ENCODE measurements around the gene HYAL4. TPM values are rescaled to one million over a fixed set of nuclear protein-coding genes. Genes with fewer than 3 reads are reported as not detected.
"Not testable (repeated sequence)": the region's sequence is repeated elsewhere in the genome, so short reads cannot be mapped to it uniquely, and the experiment has no call there.

HYAL4 gene
- total RNA-seq, 6 experiments from 2014 or later: not detected

DNA sequence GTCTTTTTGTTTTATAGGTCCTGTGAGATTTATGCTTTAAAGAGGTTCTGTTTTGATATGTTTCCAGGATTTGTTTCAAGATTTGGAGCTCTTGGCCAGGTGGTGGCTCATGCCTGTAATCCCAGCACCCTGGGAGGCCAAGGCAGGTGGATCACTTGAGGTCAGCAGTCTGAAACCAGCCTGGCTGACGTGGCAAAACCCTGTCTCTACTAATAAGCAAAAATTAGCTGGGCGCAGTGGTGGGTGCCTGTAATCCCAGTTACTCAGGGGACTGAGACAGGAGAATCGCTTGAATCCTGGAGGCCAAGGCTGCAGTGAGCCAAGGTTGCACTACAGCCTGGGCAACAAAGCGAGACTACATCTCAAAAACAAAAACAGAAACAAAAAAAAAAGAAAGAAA, 8.3 kb upstream of the HYAL4 start:
- Histone ChIP-seq H3K4me1 (no peaks in the 10 kb centered on the region), H3K27me3 (no peaks in the 10 kb centered on the region), H3K36me3 (no peaks in the 10 kb centered on the region), H3K27ac (no peak overlapping the region), H3K9me3 (no peaks in the 10 kb centered on the region), H3K4me3 (no peak overlapping the region)
- TF ChIP-seq POLR2A (IDR thresholded peaks at IDR 0.05) (no peak), CTCF (IDR thresholded peaks at IDR 0.05) (no peak)
- intact Hi-C loops (cut with DNase I): no loop called here
- 79% methylated on average over 4 of the region's 4 CpGs for WGBS (ENCODE audit: insufficient coverage, low coverage, low lambda C conversion rate, missing lambda C conversion rate)
- ATAC-seq: no peak
- no peak for DNase-seq

GRCh38 chr7:123839106-123839505, 5.9 kb upstream of the HYAL4 start:
- H3K9me3 ChIP-seq; ATAC-seq; H3K27me3 ChIP-seq; H3K4me3 ChIP-seq; intact Hi-C loops (cut with DNase I); H3K36me3 ChIP-seq; H3K4me1 ChIP-seq; DNase-seq; H3K27ac ChIP-seq: not testable (repeated sequence)
- WGBS (ENCODE audit: insufficient coverage, low coverage, low lambda C conversion rate, missing lambda C conversion rate): 67% methylated on average over 1 of the region's 2 CpGs

GRCh38 chr7:123844142-123844541, 827 bp upstream of the HYAL4 start:
- intact Hi-C loops (cut with DNase I); H3K36me3 ChIP-seq; H3K4me3 ChIP-seq; H3K27me3 ChIP-seq; H3K4me1 ChIP-seq; H3K9me3 ChIP-seq: not testable (repeated sequence)
- peak; percentile 75 to 92 (median 86) for ATAC-seq
- DNase-seq: peak in 1 of 3 donors; percentile 27
- peak overlapping the region in 1 of 3 donors; percentile 21 for H3K27ac ChIP-seq
- WGBS (ENCODE audit: insufficient coverage, low coverage, low lambda C conversion rate, missing lambda C conversion rate): 24% methylated on average over 3 of the region's 7 CpGs

DNA sequence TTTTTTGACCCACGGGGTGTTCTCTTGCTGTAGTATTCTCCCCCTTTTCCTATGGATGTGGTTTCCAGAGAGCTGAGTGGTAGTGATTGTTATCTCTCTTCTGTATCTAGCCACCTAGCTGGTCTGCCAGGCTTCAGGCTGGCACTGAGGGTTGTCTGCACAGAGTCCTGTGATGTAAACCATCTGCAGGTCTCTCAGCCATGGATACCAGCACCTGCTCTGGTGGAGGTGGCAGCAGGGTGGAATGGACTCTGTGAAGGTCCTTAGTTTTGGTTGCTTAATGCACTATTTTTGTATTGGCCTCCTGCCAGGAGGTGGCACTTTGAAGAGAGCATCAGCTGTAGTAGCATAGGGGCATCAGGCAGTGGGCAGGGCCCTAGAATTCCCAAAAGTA, 851 bp downstream of the HYAL4 start:
- H3K36me3 ChIP-seq: no peaks in the 10 kb centered on the region
- WGBS (ENCODE audit: insufficient coverage, low coverage, low lambda C conversion rate, missing lambda C conversion rate): 56% methylated on average over 1 of the region's 1 CpG
- H3K4me1 ChIP-seq: peaks cover 0 to 8% (median 0%) of the 10 kb centered on the region in 4 donors
- no peak for DNase-seq
- no peaks in the 10 kb centered on the region for H3K27me3 ChIP-seq
- peak in 1 of 4 donors; percentile 7 for ATAC-seq
- intact Hi-C loops (cut with DNase I): no loop called here
- H3K9me3 ChIP-seq: no peaks in the 10 kb centered on the region
- H3K4me3 ChIP-seq: no peak overlapping the region
- H3K27ac ChIP-seq: no peak overlapping the region
- TF ChIP-seq CTCF (IDR thresholded peaks at IDR 0.05): no peak
- TF ChIP-seq POLR2A (IDR thresholded peaks at IDR 0.05): no peak

- no peak for DNase-seq
- H3K4me3 ChIP-seq: no peak overlapping the region
- no peaks in the 10 kb centered on the region for H3K9me3 ChIP-seq
- peaks cover 0 to 8% (median 0%) of the 10 kb centered on the region in 4 donors for H3K4me1 ChIP-seq
- peak in 2 of 4 donors; percentile 20 to 35 for ATAC-seq
- intact Hi-C loops (cut with DNase I): no loop called here
- H3K36me3 ChIP-seq: no peaks in the 10 kb centered on the region
- no peaks in the 10 kb centered on the region for H3K27me3 ChIP-seq
- TF ChIP-seq CTCF (IDR thresholded peaks at IDR 0.05) (no peak), POLR2A (IDR thresholded peaks at IDR 0.05) (no peak)
- H3K27ac ChIP-seq: no peak overlapping the region
- WGBS (ENCODE audit: insufficient coverage, low coverage, low lambda C conversion rate, missing lambda C conversion rate): 57% methylated on average over 3 of the region's 3 CpGs
Observed at GRCh38 chr7:123846217-123846891, 1.4 kb downstream of the HYAL4 start.
